NCI-H1694 treated with DMSO at 0.1 percent for 48 hours (cell line): Measurements from ENCODE around the gene NUTF2.
"Not testable (repeated sequence)": the region's sequence is repeated elsewhere in the genome, so short reads cannot be mapped to it uniquely, and the experiment has no call there.

Experiments
- DNase-seq: peaks from one replicate; lab custom pipeline; 2025; lab: John Stamatoyannopoulos, UW

Gene NUTF2

DNA sequence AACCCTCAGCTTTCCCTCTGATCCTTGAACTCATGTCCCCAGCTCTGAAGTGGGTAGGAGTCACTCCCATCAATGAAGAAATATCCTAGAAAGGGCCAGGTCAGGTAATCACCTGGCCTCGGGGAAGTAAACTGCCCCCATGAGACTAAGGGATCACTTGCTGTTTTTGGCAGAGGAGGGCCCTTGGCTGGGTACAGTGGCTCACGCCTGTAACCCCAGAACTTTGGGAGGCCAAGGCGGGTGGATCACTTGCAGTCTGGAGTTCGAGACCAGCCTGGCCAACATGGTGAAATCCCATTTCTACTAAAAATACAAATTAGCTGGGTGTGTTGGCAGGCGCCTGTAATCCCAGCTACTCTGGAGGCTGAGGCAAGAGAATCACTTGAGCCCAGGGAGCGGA, 17.3 kb downstream of the NUTF2 start:
- not testable (repeated sequence) for DNase-seq

DNA sequence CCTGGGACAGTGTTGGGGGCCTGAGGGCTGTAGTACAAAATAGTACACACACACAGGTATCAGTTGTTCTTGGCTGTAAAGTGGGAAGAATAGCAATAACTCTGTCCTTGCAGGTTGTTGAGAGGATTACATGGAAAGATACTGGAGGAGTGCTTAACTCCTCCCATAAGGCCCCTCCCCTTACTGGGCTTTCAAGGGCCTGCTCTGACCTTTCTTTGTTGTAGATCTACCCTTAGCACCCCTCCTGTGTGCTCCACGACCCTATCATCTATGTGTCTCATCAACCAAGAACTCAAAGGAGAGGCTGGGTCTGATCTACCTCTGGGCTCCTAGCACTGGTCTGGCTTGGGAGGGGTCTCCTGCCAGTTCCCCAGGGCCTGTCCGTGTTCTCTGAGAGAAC, 17.9 kb downstream of the NUTF2 start:
- no peak for DNase-seq

DNA sequence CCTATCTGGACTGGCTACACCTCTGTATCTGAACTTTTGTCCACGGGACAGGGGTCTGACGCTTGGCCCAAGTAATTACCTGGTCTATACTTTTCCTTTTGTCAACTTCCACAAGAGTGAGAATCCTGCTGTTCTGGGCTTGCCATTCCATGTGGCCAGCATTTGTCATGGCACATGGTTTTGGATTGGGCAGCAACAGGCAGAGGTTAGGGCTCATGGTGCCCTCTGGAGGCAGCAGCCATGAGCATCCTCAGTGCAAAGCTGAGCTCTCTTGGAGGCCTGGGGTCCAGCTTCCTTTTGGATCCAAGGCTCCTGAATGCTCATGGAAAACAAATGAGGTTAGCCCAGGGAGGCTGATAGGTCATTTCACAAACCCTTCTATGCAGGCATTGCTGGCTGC, 18.6 kb downstream of the NUTF2 start:
- no peak for DNase-seq

DNA sequence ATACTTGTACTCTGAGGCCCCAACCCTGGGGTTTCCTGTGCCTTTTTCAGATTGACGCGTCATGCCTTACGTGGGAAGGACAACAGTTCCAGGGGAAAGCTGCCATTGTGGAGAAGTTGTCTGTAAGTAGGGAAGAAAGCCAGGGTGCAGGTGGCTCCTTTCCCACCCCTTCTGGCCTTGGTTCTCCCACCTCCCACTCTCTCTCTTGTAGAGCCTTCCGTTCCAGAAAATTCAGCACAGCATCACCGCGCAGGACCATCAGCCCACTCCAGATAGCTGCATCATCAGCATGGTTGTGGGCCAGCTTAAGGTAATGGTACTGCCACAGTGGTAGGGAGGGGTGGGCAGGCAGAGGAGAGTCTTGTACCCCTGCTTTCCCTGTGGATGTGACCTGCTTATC, 21.6 kb downstream of the NUTF2 start:
- DNase-seq = no peak

DNA sequence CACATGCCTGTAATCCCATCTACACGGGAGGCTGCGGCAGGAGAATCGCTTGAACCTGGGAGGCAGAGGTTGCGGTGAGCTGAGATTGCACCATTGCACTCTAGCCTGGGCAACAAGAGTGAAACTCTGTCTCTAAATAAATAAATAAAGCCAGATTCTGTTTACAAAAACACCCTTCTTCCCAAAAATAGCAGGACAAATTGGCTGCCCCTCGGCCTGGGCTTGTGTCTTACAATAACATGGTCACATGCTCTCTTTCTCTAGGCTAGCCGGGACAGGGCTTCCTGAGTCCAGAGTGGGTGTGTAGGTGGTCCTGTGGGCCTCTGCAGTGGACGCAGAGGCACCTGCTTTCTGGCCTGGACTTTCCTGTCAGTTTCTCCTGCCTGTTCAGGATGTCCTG, 22.9 kb downstream of the NUTF2 start:
- DNase-seq = no peak

DNA sequence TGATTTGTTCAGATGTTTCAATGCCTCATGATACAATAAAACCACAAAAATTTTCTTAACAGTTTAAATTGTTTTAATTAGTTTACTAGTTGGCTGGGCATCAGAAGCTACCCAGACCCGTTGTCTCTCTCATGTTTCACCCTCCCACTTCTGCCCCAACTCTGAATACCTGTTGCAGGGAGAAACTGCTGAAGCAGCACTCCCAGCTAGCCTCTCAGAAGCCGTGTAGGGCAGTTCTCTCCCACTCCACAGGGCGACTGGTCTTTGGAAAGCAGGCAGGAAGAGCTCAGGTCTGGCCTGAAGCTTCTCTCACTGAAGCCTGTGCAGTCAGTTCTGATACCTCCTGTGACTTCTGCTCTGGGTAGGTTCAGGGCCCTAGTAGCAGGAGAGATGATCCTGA, 24.5 kb downstream of the NUTF2 start:
- no peak for DNase-seq

DNA sequence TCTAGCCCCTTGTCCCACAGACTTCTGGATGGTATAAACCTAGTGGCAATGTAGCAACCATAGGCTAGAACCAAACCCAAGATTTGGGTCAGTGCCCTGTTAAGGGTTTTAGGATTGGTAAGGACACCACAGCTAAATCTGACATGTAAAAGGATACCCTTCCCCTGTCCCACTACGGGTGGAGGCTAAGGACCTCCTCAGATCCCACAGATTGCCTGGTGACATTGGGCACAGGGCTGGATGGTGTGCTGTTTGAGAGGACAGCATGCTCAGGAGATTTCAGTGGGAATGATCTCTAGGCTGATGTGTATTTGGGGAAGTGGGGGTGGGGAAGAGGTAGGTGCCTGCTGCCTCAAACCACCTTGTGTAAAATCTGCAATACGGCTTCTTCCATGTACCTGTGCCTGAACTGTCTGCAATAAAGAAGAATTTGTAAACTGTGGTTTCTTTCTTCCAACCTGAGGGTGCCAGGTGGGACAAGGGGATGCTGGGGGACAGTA, 25.4 kb downstream of the NUTF2 start:
- DNase-seq = no peak

DNA sequence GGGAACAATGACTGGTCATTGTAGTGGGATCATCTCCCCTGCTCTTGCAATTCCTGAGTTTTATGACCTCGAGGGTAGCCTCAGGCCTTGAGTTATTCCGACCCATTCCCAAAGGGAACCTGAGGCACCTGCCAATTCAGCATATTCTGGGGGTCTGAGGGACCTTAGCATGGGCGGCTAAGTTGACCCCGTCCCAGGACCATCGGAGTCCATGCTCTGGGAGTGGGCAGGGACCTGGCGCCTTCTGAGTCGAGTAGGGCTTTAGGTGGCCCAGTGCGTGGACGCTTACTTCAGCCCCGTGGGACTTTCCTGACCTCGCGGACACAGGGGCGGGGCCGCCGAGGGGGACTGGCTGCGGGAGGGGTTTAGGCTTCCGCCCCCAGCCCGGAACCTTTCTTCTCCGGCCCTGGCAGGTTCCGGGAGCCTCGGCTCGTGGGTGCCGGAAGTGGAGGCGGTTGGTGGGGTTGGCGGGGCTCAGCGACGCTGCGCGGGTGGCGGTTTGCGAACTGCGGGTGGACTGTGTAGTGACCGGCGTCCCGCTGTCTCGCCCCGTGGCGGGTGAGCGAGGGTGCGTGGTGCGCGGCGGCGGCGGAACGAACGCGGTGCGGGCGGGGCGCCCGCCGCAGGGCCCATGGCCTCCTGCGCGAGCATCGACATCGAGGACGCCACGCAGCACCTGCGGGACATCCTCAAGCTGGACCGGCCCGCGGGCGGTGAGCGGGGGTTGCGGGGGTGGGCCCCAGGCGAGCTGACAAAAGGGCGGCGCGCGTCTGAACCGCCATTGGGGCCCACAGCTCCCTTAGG, 26.1 kb downstream of the NUTF2 start, which contains the start of gene EDC4:
TSS of gene EDC4 (plus strand) at position 422 of the 804 bp plus-strand sequence. CDS start at position 632, 210 bp downstream.
- DNase-seq = peak; percentile 3

DNA sequence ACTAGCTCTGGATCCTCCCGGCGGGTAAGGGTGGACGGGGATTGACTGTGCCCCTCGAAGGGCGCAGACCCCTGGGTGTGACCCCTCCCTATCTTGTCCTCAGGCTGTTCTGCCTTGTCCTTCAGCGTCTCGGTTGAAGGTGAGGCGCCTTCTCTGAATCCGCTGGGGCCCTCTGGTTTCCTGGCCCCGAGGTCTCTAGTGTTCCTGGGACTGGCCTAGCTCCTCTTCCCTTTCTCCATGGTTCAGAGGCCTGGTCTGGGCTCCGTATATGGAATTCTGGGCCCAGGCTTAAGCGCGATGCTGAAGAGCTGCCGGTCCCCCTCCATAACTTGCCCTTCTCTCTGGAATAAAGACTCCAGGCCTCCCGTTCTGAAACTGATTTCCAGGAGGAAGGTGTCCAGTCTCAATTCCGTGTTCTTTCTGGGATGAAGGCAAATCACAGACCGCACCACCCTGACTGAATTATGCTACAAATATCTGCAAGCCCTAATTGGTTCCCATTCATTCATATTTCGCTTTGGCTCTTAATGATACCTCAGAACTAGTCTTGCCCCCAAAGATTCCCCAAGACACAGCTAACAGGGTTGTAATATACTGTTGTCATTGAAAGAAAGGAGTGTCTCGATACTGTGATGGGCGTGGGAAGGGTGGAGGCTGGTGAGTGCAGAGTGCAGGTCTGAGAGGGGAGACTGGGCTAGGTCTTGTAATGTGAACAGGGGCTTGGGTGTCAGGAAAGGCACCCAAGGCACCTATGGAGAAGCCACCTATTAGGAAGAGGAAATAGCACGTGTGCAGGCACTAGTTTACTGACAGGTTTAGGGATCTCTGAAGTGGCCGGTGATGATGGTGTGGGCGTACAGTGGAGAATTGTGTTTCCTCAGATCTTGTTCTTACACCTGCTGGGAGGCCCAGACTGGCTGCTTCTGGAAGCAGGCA, 27.0 kb downstream of the NUTF2 start:
- no peak for DNase-seq

DNA sequence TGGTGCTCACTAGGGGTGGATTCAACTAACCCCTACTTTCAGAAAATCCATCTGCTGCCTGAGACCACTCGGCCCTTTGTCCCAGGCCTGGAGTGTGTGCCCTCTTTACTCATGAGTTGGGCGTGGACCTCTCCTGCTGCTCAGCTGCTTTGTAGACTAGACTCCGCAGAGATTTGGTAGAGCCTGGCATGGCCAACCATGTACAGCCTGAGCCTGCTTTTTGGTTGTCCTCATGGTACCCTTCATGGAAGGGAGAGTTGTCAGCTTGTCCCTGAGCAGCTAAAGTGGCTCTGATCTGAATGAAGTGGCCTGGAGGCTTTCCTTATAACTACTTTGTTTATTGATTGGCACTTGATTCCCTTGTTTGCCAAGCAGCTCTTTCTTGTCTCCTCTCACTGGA, 27.6 kb downstream of the NUTF2 start:
- DNase-seq = no peak

DNA sequence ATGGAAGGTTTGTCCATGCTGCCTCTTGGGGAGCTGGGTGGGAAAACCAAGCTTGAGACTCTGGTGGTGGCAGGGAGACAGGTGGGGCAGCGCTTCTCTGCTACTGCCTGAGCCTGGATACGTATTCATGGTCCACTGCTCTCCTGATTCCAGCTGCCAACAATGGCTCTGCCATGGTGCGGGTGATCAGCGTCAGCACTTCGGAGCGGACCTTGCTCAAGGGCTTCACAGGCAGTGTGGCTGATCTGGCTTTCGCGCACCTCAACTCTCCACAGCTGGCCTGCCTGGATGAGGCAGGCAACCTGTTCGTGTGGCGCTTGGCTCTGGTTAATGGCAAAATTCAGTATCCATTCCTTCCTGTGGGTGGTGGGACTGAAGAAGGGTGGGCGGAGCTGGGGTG, 30.3 kb downstream of the NUTF2 start:
- no peak for DNase-seq

DNA sequence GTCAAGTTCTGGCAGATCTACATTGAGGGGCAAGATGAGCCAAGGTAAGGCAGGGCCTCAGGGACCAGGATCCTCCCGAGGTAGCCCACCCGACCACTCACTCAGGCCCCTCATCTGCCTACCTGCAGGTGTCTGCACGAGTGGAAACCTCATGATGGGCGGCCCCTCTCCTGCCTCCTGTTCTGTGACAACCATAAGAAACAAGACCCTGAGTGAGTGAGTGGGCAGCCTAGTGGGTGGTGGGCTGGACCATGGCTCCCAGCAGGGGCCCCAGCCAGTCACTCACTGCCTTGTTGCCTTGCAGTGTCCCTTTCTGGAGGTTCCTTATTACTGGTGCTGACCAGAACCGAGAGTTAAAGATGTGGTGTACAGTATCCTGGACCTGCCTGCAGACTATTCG, 31.5 kb downstream of the NUTF2 start:
- no peak for DNase-seq

DNA sequence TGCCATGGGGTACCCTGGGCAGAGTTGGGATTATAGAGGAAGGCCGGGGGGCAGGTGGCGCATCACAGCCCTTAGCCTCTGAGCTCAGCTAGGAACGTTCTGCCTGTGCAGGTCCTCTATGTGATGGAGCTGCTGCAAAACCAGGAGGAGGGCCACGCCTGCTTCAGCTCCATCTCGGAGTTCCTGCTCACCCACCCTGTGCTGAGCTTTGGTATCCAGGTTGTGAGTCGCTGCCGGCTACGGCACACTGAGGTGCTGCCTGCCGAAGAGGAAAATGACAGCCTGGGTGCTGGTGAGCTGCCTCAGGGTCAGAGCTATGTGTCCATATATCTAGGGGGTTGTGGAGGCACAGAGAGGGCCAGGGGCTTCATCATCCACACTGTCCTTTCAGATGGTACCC, 32.1 kb downstream of the NUTF2 start:
- no peak for DNase-seq

DNA sequence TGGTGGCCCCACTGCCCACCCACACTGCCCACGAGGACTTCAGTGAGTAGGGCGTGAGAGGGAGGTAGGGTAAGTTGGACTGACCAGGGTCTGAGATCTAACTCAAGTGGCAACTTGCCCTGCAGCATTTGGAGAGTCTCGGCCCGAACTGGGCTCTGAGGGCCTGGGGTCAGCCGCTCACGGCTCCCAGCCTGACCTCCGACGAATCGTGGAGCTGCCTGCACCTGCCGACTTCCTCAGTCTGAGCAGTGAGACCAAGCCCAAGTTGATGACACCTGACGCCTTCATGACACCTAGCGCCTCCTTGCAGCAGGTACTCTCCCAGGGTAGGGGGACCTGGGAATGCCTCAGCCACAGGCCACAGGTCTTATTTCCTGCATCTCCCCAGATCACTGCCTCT, 32.7 kb downstream of the NUTF2 start:
- no peak for DNase-seq

DNA sequence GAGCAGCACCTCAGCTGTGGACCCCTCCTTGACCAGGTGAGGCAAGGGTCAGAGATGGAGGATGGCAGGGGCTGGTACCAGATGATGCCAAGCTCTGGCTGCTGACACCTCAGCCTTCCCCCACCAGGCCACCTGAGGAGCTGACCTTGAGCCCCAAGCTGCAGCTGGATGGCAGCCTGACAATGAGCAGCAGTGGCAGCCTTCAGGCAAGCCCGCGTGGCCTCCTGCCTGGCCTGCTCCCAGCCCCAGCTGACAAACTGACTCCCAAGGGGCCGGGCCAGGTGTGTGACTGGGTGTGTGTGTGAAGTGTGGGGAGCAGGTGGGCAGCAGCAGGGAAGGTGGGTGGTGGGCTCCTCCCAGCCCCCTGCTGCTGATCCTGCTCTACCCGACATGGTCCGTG, 33.2 kb downstream of the NUTF2 start:
- no peak for DNase-seq

DNA sequence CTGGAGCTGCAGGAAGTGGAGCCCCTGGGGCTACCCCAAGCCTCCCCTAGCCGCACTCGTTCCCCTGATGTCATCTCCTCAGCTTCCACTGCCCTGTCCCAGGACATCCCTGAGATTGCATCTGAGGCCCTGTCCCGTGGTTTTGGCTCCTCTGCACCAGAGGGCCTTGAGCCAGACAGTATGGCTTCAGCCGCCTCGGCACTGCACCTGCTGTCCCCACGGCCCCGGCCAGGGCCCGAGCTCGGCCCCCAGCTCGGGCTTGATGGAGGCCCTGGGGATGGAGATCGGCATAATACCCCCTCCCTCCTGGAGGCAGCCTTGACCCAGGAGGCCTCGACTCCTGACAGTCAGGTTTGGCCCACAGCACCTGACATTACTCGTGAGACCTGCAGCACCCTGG, 33.9 kb downstream of the NUTF2 start:
- DNase-seq = no peak

DNA sequence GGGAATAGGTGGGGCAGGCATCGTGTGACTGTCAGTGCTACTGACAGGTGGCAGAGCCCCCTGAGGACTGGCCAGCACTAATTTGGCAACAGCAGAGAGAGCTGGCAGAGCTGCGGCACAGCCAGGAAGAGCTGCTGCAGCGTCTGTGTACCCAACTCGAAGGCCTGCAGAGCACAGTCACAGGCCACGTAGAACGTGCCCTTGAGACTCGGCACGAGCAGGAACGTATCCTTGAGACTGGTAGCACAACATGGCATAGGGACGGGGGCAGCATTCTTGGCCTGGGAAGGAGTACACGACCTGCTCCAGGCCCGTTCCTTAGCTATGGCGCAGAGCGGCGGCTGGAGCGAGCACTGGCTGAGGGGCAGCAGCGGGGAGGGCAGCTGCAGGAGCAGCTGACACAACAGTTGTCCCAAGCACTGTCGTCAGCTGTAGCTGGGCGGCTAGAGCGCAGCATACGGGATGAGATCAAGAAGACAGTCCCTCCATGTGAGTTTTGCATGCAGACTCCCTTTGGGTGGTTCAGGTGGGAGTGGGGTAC, 35.0 kb downstream of the NUTF2 start:
- DNase-seq = no peak

DNA sequence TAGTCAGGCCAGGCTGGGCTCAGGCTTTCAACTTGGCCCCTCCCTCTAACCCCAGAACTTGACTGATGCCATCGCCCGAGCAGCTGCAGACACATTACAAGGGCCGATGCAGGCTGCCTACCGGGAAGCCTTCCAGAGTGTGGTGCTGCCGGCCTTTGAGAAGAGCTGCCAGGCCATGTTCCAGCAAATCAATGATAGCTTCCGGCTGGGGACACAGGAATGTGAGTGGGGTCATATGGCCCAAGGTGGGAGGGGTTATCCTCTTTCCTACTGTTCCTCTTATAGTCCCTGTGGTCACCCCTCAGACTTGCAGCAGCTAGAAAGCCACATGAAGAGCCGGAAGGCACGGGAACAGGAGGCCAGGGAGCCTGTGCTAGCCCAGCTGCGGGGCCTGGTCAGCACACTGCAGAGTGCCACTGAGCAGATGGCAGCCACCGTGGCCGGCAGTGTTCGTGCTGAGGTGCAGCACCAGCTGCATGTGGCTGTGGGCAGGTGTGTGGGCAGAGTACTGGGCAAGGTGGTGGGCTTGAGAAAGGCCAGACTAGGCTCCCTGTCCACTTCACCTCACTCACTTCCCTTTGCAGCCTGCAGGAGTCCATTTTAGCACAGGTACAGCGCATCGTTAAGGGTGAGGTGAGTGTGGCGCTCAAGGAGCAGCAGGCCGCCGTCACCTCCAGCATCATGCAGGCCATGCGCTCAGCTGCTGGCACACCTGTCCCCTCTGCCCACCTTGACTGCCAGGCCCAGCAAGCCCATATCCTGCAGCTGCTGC, 35.8 kb downstream of the NUTF2 start:
- DNase-seq = no peak

DNA sequence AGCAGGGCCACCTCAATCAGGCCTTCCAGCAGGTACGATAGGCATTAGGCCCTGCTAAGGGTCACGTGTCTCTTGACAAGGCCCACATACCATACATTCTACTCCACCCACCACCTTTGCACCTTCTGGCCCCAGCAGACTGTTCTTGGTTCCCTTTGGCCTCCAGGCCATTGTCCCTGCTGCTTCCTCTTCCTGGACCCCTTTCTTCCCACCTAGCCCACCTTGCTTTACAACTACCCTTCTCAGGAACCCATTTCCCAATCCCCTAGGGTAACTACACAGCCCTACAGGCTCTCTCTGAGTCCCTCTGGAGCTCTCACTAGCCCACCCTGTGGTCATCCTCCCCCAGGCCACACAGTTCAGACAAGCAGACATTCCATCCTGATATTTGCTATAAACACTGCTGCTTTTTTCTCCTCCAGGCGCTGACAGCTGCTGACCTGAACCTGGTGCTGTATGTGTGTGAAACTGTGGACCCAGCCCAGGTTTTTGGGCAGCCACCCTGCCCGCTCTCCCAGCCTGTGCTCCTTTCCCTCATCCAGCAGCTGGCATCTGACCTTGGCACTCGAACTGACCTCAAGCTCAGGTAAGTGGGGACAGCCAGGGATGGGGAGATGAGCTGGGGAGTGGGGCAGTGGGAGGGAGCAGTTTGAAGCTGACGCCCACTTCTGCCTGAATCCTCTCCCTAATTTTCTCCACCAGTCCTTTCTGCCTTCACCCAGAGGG, 36.6 kb downstream of the NUTF2 start:
- no peak for DNase-seq

DNA sequence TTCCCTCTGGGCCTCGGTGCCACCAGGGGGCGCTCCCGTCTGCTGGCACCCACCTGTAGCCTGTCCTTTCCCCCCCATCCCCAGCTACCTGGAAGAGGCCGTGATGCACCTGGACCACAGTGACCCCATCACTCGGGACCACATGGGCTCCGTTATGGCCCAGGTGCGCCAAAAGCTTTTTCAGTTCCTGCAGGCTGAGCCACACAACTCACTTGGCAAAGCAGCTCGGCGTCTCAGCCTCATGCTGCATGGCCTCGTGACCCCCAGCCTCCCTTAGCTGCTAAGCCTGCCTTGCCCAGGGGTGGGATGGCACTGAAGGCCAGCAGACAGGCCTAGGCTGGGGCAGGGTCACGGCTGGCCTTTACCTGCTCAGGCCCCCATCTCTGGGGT, 37.1 kb downstream of the NUTF2 start:
- peak; percentile 3 for DNase-seq

DNA sequence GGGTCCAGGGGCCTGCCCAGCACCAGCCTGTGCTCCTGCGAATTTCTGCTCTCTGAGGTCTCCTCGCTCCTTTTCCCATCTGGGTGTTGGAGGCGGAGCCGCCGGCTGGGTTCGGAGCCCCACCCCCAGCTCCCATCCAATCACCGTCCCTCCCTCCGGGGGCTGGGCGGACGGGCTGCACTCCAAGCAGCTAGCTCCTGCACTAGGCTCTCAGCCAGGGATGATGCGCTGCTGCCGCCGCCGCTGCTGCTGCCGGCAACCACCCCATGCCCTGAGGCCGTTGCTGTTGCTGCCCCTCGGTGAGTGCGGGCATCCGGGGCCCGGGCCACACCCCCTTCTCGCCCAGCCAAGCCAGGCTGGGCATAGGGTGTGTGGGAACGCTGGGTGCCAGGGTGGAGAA, 38.0 kb downstream of the NUTF2 start, which contains the start of gene NRN1L:
TSS of gene NRN1L (plus strand) at position 202 of the 400 bp plus-strand sequence. CDS start at position 221, 19 bp downstream.
- peak; percentile 74 for DNase-seq
